Urothelium cell line (cell line): Measurements from ENCODE around the gene RHOG.

ENCODE experiments used
- DNase-seq: peaks from one replicate; pipeline ENCODE4 v3.0.0; 2011; ENCODE audit warnings: low spot score, mixed read lengths
- FAIRE-seq: peaks from 2 replicates; lab custom pipeline; 2011; peaks lifted over from hg19 to GRCh38; lab: Jason Lieb, UNC

Gene RHOG

GRCh38 chr11:3781423-3781822, 59.3 kb downstream of the RHOG start:
- DNase-seq, result no peak

More at GRCh38 chr11:3781423-3781822, 59.3 kb downstream of the RHOG start:
- no peak for FAIRE-seq
